HEK293T (cell line): Measurements from ENCODE around the gene RAD51B.

ENCODE experiments used
- BHLHE40 ChIP-seq: fragments of 450-650 bp; IDR thresholded peaks from 2 replicates; pipeline ENCODE4 v1.6.1; 2016; ENCODE audit warnings: mild to moderate bottlenecking, moderate library complexity, borderline replicate concordance
- ELF4 ChIP-seq: fragments of 450-650 bp; IDR thresholded peaks from 2 replicates; pipeline ENCODE4 v1.6.1; 2017; ENCODE audit warnings: antibody characterized with exemption
- FOXA1 ChIP-seq: fragments of 450-650 bp; IDR thresholded peaks from 2 replicates; pipeline ENCODE4 v1.6.1; 2016; ENCODE audit warnings: mild to moderate bottlenecking
- FOXM1 ChIP-seq: fragments of 450-650 bp; IDR thresholded peaks from 2 replicates; pipeline ENCODE4 v1.6.1; 2017; ENCODE audit warnings: mild to moderate bottlenecking, borderline replicate concordance
- HDGF ChIP-seq: fragments of 450-650 bp; IDR thresholded peaks from 2 replicates; pipeline ENCODE4 v1.6.1; 2017; ENCODE audit warnings: antibody characterized with exemption, borderline replicate concordance
- L3MBTL2 ChIP-seq: fragments of 450-650 bp; conservative IDR thresholded peaks from 2 replicates; pipeline ENCODE4 v1.6.1; 2016; ENCODE audit warnings: mild to moderate bottlenecking
- PKNOX1 ChIP-seq: fragments of 450-650 bp; IDR thresholded peaks from 2 replicates; pipeline ENCODE4 v1.6.1; 2016
- SP1 ChIP-seq: fragments of 450-650 bp; IDR thresholded peaks from 2 replicates; pipeline ENCODE4 v1.6.1; 2017
- SUZ12 ChIP-seq: fragments of 450-650 bp; IDR thresholded peaks from 2 replicates; pipeline ENCODE4 v1.6.1; 2016; ENCODE audit warnings: mild to moderate bottlenecking
- TARDBP ChIP-seq: fragments of 450-650 bp; IDR thresholded peaks from 2 replicates; pipeline ENCODE4 v1.6.1; 2016
- ZNF384 ChIP-seq: fragments of 450-650 bp; IDR thresholded peaks from 2 replicates; pipeline ENCODE4 v1.6.1; 2016

- TF ChIP-seq HDGF (no peak), PKNOX1 (no peak), BHLHE40 (no peak), SP1 (no peak), FOXA1 (no peak), L3MBTL2 (no peak), TARDBP (no peak), ELF4 (no peak), SUZ12 (no peak), FOXM1 (no peak), ZNF384 (no peak)
Measured at GRCh38 chr14:68703093-68703492, 883.5 kb downstream of the RAD51B start.
